Measurements from ENCODE around the gene ZFP36L1.

ZFP36L1 gene

GRCh38 chr14:68816943-68817430, 24.1 kb upstream of the ZFP36L1 start:
- in situ Hi-C loops (cut with MboI; ENCODE audit: low sequenced_read_pairs): loop anchor here (10.0 to 25.0 kb wide), 2 partner anchors 580 to 872 kb away; no protein-coding TSS in a partner anchor

- in situ Hi-C loops (cut with MboI; ENCODE audit: low sequenced_read_pairs): loop anchor here (10.0 to 25.0 kb wide), 2 partner anchors 579 to 872 kb away; no protein-coding TSS in a partner anchor
These were observed 23.5 kb upstream of the ZFP36L1 start for GRCh38 chr14:68816183-68816942.

- in situ Hi-C loops (cut with MboI; ENCODE audit: low sequenced_read_pairs): loop anchor here (10.0 to 25.0 kb wide), 2 partner anchors 578 to 871 kb away; no protein-coding TSS in a partner anchor
These were observed 22.7 kb upstream of the ZFP36L1 start for GRCh38 chr14:68815298-68816182.

- in situ Hi-C loops (cut with MboI; ENCODE audit: low sequenced_read_pairs): loop anchor here (10.0 to 25.0 kb wide), 2 partner anchors 577 to 870 kb away; no protein-coding TSS in a partner anchor
These were observed 21.9 kb upstream of the ZFP36L1 start for GRCh38 chr14:68814539-68815297.

- in situ Hi-C loops (cut with MboI; ENCODE audit: low sequenced_read_pairs): loop anchor here (10.0 to 25.0 kb wide), 2 partner anchors 577 to 869 kb away; no protein-coding TSS in a partner anchor
These were observed 21.3 kb upstream of the ZFP36L1 start for GRCh38 chr14:68814238-68814538.

GRCh38 chr14:68813318-68813838, 20.5 kb upstream of the ZFP36L1 start:
- in situ Hi-C loops (cut with MboI; ENCODE audit: low sequenced_read_pairs): loop anchor here (10.0 to 25.0 kb wide), 2 partner anchors 576 to 869 kb away; no protein-coding TSS in a partner anchor

GRCh38 chr14:68811171-68811570, 18.3 kb upstream of the ZFP36L1 start:
- in situ Hi-C loops (cut with MboI; ENCODE audit: low sequenced_read_pairs): loop anchor here (10.0 to 25.0 kb wide), 2 partner anchors 574 to 866 kb away; no protein-coding TSS in a partner anchor

GRCh38 chr14:68810173-68811153, 17.6 kb upstream of the ZFP36L1 start:
- in situ Hi-C loops (cut with MboI; ENCODE audit: low sequenced_read_pairs): loop anchor here (10.0 to 25.0 kb wide), 2 partner anchors 573 to 866 kb away; no protein-coding TSS in a partner anchor

GRCh38 chr14:68809524-68809923, 16.7 kb upstream of the ZFP36L1 start:
- in situ Hi-C loops (cut with MboI; ENCODE audit: low sequenced_read_pairs): loop anchor here (25.0 kb wide), 1 partner anchor 572 kb away; no protein-coding TSS in a partner anchor

GRCh38 chr14:68808696-68809480, 16.0 kb upstream of the ZFP36L1 start:
- in situ Hi-C loops (cut with MboI; ENCODE audit: low sequenced_read_pairs): loop anchor here (25.0 kb wide), 1 partner anchor 572 kb away; no protein-coding TSS in a partner anchor

- in situ Hi-C loops (cut with MboI; ENCODE audit: low sequenced_read_pairs): loop anchor here (25.0 kb wide), 1 partner anchor 571 kb away; no protein-coding TSS in a partner anchor
These were observed 15.1 kb upstream of the ZFP36L1 start for GRCh38 chr14:68807987-68808386.

GRCh38 chr14:68807148-68807600, 14.3 kb upstream of the ZFP36L1 start:
- in situ Hi-C loops (cut with MboI; ENCODE audit: low sequenced_read_pairs): loop anchor here (25.0 kb wide), 1 partner anchor 570 kb away; no protein-coding TSS in a partner anchor

GRCh38 chr14:68806526-68807147, 13.8 kb upstream of the ZFP36L1 start:
- in situ Hi-C loops (cut with MboI; ENCODE audit: low sequenced_read_pairs): loop anchor here (25.0 kb wide), 1 partner anchor 569 kb away; no protein-coding TSS in a partner anchor

- in situ Hi-C loops (cut with MboI; ENCODE audit: low sequenced_read_pairs): loop anchor here (25.0 kb wide), 1 partner anchor 568 kb away; no protein-coding TSS in a partner anchor
These were observed 12.5 kb upstream of the ZFP36L1 start for GRCh38 chr14:68805414-68805813.

- in situ Hi-C loops (cut with MboI; ENCODE audit: low sequenced_read_pairs): loop anchor here (25.0 kb wide), 1 partner anchor 564 kb away; no protein-coding TSS in a partner anchor
These were observed 8.8 kb upstream of the ZFP36L1 start for GRCh38 chr14:68801631-68802030.

GRCh38 chr14:68800953-68801352, 8.1 kb upstream of the ZFP36L1 start:
- in situ Hi-C loops (cut with MboI; ENCODE audit: low sequenced_read_pairs): loop anchor here (25.0 kb wide), 1 partner anchor 564 kb away; no protein-coding TSS in a partner anchor

- in situ Hi-C loops (cut with MboI; ENCODE audit: low sequenced_read_pairs): loop anchor here (25.0 kb wide), 1 partner anchor 563 kb away; no protein-coding TSS in a partner anchor
These were observed 7.5 kb upstream of the ZFP36L1 start for GRCh38 chr14:68800390-68800789.
